Tibial nerve (tissue), 4 donors: ENCODE measurements around the gene ASS1.

Source experiments
- EP300 ChIP-seq, 2 donors: sonication (generic); formaldehyde crosslinking; IDR thresholded peaks; one replicate each; pipeline ENCODE4 v1.6.1; 2017; ENCODE audit warnings: antibody characterized with exemption in 2 of 2, mild to moderate bottlenecking in 1 of 2
- POLR2A ChIP-seq, 2 donors: fragments of 450-650 bp; IDR thresholded peaks; one replicate each; pipeline ENCODE4 v1.6.1; 2017; ENCODE audit warnings: antibody characterized with exemption in 2 of 2, mild to moderate bottlenecking in 2 of 2, moderate library complexity in 2 of 2
- TF ChIP-seq, protein P1 (sequence below), 5 experiments: fragments of 200-600 bp in 3 of 5; fragments of 450-650 bp in 2 of 5; sonication (generic) in 3 of 5; IDR thresholded peaks; one replicate each; pipeline ENCODE4 v1.5.1; 2016 to 2019; ENCODE audit warnings: antibody characterized with exemption in 5 of 5, mild to moderate bottlenecking in 3 of 5, moderate library complexity in 2 of 5

DNA sequence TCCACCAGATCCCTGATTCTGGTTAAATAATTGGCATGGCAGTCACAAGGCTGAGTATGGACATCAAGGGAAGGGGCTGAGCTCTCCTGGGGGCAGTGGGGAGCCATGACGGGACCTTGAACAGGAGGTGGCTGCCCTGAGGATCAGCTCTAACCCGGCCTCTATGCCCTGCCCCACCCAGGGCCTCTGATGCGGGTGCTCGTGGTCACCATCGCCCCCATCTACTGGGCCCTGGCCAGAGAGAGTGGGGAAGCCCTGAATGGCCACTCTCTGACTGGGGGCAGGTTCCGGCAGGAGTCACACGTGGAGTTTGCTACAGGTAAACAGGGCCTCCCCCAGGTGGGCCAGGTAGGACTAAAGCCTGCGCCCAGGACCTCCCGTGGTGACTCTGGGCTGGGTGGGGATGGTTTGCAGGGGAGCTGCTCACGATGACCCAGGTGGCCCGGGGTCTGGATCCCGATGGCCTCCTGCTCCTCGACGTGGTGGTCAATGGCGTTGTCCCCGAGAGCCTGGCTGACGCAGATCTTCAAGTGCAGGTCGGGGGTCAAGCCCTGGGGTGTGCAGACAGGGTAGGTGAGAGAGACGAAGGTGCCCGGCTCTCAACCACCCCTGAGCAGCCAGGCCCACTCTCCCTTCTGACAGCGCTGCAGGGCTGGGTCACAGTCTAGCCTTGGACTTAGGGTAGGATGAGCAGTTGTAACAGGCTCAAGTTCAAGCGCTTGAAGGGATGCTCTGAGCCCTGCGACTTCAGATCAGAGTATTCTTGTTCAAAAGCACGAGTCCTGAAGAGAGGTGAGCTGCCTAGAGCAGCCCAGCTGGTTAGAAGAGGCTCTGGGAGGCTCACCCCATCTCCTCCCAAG is 19.9 kb upstream of the ASS1 start:
- TF ChIP-seq, protein P1, sequence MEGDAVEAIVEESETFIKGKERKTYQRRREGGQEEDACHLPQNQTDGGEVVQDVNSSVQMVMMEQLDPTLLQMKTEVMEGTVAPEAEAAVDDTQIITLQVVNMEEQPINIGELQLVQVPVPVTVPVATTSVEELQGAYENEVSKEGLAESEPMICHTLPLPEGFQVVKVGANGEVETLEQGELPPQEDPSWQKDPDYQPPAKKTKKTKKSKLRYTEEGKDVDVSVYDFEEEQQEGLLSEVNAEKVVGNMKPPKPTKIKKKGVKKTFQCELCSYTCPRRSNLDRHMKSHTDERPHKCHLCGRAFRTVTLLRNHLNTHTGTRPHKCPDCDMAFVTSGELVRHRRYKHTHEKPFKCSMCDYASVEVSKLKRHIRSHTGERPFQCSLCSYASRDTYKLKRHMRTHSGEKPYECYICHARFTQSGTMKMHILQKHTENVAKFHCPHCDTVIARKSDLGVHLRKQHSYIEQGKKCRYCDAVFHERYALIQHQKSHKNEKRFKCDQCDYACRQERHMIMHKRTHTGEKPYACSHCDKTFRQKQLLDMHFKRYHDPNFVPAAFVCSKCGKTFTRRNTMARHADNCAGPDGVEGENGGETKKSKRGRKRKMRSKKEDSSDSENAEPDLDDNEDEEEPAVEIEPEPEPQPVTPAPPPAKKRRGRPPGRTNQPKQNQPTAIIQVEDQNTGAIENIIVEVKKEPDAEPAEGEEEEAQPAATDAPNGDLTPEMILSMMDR (IDR thresholded peaks at IDR 0.05) = no peak
- TF ChIP-seq POLR2A (IDR thresholded peaks at IDR 0.05) (no peak), EP300 (IDR thresholded peaks at IDR 0.05) (no peak)
